Measurements from ENCODE around the gene ANP32B.
"Not testable (repeated sequence)": the region's sequence is repeated elsewhere in the genome, so short reads cannot be mapped to it uniquely, and the experiment has no call there.

Gene ANP32B

GRCh38 chr9:97991818-97992217 lies 8.7 kb downstream of the ANP32B start:
- no peak for DNase-seq (ENCODE audit: low read depth in 2 of 3, low spot score in 2 of 3)

- DNase-seq (ENCODE audit: low read depth in 2 of 3, low spot score in 2 of 3) = no peak
Observed at GRCh38 chr9:97992219-97992618, 9.1 kb downstream of the ANP32B start.

GRCh38 chr9:97993000-97993399 lies 9.9 kb downstream of the ANP32B start:
- DNase-seq (ENCODE audit: low read depth in 2 of 3, low spot score in 2 of 3) = no peak

DNA sequence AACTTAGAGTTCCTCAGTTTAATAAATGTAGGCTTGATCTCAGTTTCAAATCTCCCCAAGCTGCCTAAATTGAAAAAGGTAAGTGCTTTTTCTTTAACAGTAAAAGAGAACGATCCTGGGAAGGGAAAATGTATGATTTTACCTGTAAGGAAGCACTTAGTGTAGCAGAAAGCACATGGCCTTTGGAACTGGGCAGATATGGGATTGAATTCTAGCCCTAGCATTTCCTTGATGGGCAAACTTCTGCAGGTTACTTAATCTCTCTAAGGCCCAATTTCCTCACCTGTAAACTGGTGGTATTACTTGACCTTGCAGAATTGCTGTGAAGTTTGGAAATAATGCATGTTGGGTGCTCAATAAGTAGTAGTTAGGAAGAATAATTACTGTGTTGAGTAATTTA lies 11.6 kb downstream of the ANP32B start:
- DNase-seq (ENCODE audit: low read depth in 2 of 3, low spot score in 2 of 3) = no peak

DNA sequence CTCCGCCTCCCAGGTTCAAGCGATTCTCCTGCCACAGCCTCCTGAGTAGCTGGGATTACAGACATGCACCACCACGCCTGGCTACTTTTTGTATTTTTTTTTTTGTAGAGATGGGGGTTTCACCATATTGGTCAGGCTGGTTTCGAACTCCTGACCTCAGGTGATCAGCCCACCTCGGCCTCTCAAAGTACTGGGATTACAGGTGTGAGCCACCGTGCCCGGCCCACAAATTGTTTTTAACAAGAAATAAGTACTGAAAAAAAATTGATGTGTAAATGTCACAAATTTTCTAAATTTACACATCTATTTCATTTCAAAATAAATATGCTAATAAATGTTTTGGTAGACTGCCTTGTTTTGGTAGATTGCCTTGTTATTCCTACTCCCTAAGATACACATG lies 13.5 kb downstream of the ANP32B start:
- not testable (repeated sequence) for DNase-seq (ENCODE audit: low read depth in 2 of 3, low spot score in 2 of 3)

DNA sequence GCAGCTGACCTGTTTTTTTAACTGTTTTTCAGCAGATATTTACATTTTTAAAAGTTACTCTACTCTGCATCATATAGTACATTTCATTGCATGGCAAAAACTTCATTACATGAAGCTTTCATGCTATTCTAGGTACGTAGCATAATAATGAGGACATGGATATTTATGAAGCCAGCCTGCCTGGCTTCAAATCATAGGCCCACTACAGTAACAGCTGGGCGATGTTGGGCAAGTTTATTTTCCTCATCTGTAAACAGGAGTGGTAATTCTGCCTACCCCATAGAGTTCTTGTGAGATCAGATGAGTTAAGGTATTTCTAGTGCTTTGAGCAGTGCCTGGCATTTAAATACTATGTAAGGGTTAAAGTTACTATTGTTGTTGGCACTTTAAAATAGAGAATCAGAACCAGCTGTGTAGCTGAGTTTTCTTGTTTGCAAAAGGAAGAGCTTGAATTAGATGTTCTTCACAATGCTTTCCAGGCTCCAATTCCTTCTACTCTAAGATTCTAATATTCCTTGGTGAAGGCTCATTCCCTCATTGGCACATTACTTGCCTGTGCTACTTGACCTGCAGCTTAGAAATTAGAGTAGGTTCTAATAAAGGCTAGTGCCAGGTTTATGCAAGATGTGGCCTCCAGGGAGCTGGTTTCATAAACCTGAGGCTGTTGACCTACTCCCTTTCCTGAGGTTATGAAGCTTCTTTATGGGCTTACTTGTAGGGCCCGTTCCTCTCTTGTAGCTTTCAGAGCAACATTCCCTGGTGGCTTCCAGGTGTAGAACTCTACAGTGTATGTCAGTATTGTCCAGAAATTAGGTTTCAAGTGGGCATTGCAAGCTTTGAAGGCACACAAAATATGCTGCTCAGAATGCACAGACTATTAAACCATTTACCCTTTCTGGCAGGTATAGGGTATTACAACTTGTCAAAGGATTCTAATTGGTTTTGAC lies 14.5 kb downstream of the ANP32B start:
- DNase-seq (ENCODE audit: low read depth in 2 of 3, low spot score in 2 of 3) = no peak

GRCh38 chr9:98002808-98003207 lies 19.7 kb downstream of the ANP32B start:
- DNase-seq (ENCODE audit: low read depth in 2 of 3, low spot score in 2 of 3) = no peak

DNA sequence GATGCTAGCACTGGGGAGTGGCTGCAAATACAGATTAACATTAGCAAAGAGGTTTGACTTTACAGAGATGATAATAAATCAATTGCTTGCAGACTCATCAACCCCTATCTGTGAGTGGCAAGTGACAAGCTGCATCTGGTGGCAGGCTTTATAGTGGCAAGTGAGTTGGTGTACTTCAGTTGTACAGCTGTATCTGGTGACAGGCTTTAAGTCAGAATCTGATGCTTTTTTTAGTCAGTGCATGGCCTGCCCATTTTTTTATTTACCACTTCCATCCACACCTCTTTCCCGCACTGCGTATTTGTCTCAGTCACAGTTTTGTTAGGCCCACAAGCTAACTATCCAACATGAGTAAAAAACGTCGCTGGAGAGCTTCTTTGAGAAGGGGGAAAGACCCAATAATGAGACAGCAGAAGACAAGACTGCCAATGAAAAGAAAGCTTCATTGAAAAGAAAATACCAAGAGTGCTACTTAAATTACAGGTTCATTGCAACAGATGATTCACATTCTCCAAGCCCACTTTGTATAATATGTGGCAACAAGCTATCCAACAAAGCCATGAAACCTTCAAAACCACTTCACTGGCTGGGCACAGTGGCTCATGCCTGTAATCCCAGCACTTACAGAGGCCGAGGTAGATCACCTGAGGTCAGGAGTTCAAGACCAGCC lies 23.1 kb downstream of the ANP32B start:
- no peak for DNase-seq (ENCODE audit: low read depth in 2 of 3, low spot score in 2 of 3)

DNA sequence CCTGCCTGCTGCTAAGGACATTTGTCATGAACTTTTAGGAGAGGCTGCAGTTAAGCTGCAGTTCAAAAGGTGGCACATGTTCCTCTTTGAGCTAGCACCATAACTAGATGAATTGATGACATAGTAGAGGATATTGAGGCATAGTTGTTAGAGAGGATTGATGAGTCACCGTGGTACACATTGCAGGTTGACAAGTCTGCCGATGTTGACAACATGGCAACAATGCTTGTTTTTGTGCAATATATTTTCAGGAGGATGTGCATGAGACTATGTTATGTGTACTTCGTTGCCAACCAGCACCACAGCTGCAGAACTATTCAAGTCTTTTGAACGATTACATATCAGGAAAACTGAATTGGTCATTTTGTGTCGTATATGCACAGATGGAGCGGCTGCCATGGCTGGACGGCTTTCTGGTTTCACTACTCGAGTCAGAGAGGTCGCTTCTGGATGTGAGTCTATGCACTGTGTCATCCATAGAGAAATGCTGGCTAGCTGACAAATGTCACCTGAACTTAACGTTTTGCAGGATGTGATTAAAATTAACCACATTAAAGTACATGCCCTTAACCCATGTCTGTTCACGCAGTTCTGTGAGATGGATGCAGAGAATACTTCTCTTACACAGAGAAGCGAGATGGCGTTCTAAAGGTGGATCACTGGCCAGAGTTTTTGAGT lies 24.2 kb downstream of the ANP32B start:
- no peak for DNase-seq (ENCODE audit: low read depth in 2 of 3, low spot score in 2 of 3)

DNA sequence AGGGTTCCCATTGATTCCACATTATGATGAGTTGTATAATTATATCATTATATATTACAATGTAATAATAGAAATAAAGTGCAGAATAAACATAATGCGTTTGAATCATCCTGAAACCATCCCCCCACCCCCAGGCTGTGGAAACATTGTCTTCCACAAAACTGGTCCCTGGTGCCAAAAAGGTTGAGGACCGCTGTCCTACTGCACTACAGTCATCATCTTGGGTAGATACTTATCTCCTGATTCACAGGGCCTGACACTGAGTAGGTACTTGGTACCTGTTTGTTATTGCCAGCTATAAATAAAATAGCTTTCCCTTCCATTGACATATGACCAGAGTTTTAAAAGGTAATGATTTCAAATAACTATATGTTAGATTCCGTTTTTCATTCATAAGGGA lies 25.6 kb downstream of the ANP32B start:
- no peak for DNase-seq (ENCODE audit: low read depth in 2 of 3, low spot score in 2 of 3)

- no peak for DNase-seq (ENCODE audit: low read depth in 2 of 3, low spot score in 2 of 3)
Observed at GRCh38 chr9:98009437-98009836, 26.3 kb downstream of the ANP32B start.

- no peak for DNase-seq (ENCODE audit: low read depth in 2 of 3, low spot score in 2 of 3)
Observed at GRCh38 chr9:98009936-98010335, 26.8 kb downstream of the ANP32B start.

- no peak for DNase-seq (ENCODE audit: low read depth in 2 of 3, low spot score in 2 of 3)
Observed at GRCh38 chr9:98010445-98010844, 27.3 kb downstream of the ANP32B start.

- DNase-seq (ENCODE audit: low read depth in 2 of 3, low spot score in 2 of 3) = no peak
Observed at GRCh38 chr9:98011122-98011521, 28.0 kb downstream of the ANP32B start.

DNA sequence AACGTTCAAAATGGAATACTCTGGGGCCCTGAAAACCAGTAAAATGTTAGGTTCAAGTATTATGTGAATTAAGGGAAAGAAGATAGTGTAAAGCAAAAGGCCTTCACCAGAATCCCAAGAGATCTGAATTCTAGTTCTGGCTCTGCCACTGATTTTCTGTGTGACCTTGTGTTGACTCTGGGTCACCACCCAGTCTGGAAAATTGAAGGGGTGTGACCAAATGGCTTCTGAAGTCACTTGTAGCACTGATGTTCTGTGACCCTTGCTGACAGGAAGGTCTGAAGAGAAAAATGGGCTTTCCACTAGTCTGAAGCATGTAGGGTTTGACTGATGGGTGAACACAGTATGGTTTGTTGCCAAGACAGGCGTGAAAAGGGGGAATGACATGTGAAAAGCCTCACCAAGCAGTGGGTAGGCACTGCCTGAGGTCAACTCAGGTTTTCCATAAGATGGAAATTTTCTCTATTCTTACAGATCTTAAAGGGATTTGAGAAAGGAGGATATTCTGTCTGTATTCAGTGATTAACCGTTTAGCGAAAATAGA lies 33.1 kb downstream of the ANP32B start:
- no peak for DNase-seq (ENCODE audit: low read depth in 2 of 3, low spot score in 2 of 3)

DNA sequence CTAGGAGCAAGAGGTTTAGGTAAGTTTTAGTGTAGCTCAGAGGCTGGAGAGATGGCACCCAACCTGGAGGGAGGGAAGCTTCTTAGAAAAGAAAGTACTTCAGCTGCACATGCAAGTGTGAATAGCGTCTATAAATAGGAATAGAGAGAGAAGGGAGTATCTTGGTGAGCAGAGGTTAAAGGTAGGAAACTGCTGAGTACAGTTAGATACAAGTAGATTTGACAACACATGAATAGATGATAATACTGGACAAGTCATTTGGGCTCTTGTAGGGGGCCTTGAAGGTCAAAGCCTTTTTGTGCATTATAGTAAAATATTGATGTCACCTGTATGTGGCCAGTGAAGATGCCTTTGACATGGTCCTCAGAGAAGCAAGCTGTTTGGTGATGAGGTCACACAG lies 34.2 kb downstream of the ANP32B start:
- DNase-seq (ENCODE audit: low read depth in 2 of 3, low spot score in 2 of 3) = no peak

DNA sequence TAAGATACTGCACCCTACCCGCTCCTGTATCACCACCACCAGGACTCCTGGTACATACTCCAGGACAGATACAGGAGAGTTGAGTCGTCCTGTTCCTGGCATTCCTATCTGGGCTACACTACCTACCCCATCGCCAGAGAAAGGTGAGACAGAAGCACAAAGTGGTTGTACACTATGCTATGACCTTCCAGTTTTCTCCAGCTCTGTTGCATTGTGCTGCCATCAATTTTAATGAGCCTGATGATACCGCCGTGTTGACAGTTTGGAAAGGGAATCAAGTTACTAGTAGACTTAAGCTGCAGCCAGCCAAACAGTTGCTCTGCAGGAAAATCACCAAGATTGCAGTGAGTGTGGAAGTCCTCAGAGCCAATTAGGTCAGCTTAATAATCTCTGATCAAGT lies 35.2 kb downstream of the ANP32B start:
- no peak for DNase-seq (ENCODE audit: low read depth in 2 of 3, low spot score in 2 of 3)

- no peak for DNase-seq (ENCODE audit: low read depth in 2 of 3, low spot score in 2 of 3)
Observed at GRCh38 chr9:98019098-98019497, 36.0 kb downstream of the ANP32B start.

DNA sequence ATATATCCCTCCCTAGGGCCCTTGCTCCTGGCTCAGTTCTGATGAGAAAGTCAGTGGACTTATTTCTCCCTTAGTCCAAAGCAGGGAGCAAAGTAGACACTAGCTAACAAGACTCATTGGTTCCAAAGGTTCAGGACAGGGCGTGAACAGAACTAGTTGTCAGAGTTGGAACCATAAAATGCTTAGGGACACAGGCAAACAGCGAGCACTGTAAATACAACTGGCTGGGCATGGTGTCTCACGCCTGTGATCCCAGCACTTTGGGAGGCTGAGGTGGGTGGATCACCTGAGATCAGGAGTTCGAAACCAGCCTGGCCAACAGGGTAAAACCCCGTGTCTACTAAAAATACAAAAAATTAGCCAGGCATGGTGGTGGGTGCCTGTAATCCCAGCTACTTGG lies 36.7 kb downstream of the ANP32B start:
- not testable (repeated sequence) for DNase-seq (ENCODE audit: low read depth in 2 of 3, low spot score in 2 of 3)

DNA sequence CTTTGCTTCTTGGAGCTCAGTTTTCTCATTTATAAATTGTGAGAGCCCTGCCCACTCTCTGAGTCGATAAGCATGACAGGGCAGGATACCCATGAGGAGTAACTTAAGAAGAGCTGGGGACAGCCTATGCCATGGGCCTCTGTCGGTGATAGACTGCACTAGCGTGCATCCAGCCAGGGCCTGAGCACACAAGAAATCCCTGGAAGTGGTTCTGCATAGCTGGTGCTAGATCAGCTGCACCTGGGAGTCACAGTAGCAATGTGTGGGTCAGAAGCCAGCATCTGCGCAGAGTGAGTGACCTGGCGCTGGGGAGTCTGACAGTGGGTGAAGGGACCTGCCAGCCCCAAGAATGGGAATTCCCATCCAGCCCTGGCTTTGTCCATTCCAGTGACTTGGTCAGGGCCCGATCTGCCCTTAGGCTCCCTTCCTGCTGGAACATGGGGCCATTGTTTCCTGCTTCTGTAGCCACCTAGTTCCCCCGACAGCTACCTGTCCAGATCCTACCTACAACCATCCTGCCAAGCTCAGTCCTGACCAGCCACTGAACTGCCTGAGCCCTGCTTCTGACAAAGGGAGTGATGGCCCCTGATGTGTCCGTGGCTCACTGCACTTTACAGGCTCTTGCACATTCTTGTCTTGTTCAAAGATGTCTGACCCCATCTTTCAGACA lies 37.5 kb downstream of the ANP32B start:
- no peak for DNase-seq (ENCODE audit: low read depth in 2 of 3, low spot score in 2 of 3)

All from activated CD8-positive, alpha-beta memory T cell treated with anti-CD3 and anti-CD28 coated beads for 48 hours (primary cell).